GM19452 (cell line): Measurements from ENCODE around the gene RREB1.

ENCODE experiments used
- ATAC-seq: cut with Tn5 transposase; IDR thresholded peaks from one replicate; pipeline ENCODE4 v1.9.1; 2021; ENCODE audit not compliant: unreplicated experiment

Gene RREB1

GRCh38 chr6:7282097-7282906 lies 174.5 kb downstream of the RREB1 start:
- no peak for ATAC-seq

GRCh38 chr6:7283676-7284075 lies 175.9 kb downstream of the RREB1 start:
- ATAC-seq, result no peak

- no peak for ATAC-seq
Observed at GRCh38 chr6:7285416-7285815, 177.7 kb downstream of the RREB1 start.

GRCh38 chr6:7290079-7290478 lies 182.3 kb downstream of the RREB1 start:
- ATAC-seq, result no peak

- no peak for ATAC-seq
Observed at GRCh38 chr6:7292596-7293255, 185.0 kb downstream of the RREB1 start.

DNA sequence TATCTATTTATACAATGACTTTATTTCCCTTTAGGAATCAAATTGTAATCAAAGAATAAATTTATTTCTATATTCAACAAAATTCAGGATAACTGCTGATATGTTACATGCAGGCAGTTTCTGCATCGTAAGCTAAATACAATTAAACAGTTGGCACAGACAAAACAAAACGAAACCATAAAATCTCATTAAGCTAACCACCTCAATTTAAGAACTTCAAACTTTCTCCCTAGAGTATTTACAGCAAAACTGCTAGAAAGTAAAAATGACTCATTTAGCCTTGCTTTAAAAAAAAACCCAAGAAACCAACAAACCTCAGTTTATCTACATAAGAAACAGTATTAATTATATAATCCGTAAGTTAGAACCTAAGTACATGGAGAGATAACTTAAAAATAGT lies 188.2 kb downstream of the RREB1 start:
- ATAC-seq, result no peak

GRCh38 chr6:7296602-7297001 lies 188.8 kb downstream of the RREB1 start:
- ATAC-seq, result no peak

DNA sequence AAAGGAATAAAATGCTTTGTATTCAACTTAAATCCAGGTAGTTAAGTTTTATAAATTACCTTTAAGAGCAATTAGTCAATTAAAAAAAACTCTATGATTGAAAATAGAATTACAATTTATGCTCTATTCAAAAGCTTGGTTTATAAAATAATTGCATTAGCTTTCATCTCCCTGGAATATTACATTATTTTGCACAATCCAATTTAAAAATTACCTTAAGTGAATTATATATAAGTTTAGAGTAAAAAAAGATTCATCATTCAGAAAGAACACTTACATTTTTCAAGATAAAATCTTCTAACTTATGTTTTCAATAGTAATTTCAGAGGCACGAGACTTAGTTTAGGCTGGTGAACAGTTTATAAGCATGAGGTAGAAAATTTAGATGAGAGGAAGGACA lies 190.4 kb downstream of the RREB1 start:
- ATAC-seq, result no peak

GRCh38 chr6:7300926-7301325 lies 193.2 kb downstream of the RREB1 start:
- ATAC-seq, result no peak
